Central memory CD8-positive, alpha-beta T cell (primary cell): ENCODE data around the gene MAML2.
A peak's percentile ranks its signal among the peaks of the same experiment; 100 is the strongest.

Experiments
- ATAC-seq: fragments of 150-1000 bp; cut with Tn5 transposase; replicated peaks from 2 replicates; pipeline ENCODE4 v1.10.0; 2022; ENCODE audit warnings: mild to moderate bottlenecking, moderate FRiP score, moderate number of reproducible peaks; ENCODE audit not compliant: poor library complexity, severe bottlenecking; ENCODE audit errors: extremely low read depth
- DNase-seq, 2 donors: peaks; one replicate each; pipeline ENCODE4 v3.0.0; 2021; ENCODE audit warnings: low spot score in 2 of 2
- H3K27ac Mint-ChIP-seq: one replicate; pipeline ENCODE4 v1.8.0; 2022; ENCODE audit warnings: low read depth, mild to moderate bottlenecking, moderate library complexity, mixed read lengths
- H3K27me3 Mint-ChIP-seq: one replicate; pipeline ENCODE4 v1.8.0; 2022; ENCODE audit warnings: mixed read lengths
- H3K36me3 Mint-ChIP-seq: one replicate; pipeline ENCODE4 v1.8.0; 2022; ENCODE audit warnings: mild to moderate bottlenecking, moderate library complexity, mixed read lengths; ENCODE audit not compliant: insufficient read depth
- H3K4me1 Mint-ChIP-seq: one replicate; pipeline ENCODE4 v1.8.0; 2022; ENCODE audit warnings: mixed read lengths
- H3K4me3 Mint-ChIP-seq: one replicate; pipeline ENCODE4 v1.8.0; 2022; ENCODE audit warnings: mild to moderate bottlenecking, moderate library complexity, mixed read lengths
- H3K9me3 Mint-ChIP-seq: one replicate; pipeline ENCODE4 v1.8.0; 2022; ENCODE audit warnings: mixed read lengths

The MAML2 gene

DNA sequence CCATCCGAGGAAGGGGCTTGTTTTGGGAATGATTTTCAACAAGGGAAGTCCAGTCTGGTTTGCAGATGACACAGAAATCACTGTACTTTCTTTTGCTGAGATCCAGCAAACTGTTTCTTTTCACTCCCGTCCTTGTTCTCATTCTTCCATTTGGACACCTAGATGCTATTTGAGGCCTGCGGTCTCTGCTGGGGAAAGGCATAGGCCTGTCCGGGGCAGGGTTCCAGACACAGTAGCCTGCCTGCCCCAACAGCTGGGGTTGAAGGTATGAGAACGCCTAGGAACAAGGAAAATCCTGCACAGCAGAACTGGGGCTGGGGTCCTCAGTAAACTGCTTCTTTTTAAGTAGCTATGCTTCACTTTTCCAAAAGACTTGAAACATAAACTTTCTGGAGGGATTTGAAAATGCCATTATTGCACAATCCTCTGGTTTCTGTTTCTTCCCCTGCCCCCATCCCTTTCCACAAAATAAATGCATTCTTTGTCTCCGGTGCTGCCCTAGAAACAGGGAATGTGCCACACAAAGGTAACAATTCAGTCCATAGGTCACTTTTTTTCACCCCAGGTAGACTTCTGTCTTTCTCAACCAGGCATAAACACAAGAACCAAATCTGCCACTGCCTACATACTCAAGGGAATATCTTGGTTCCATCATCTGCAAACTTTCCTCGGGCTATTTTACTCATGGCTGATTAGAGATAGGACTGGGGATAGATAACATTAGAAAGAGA is 244.3 kb downstream of the MAML2 start:
- Mint-ChIP-seq H3K27me3 (no peaks in the 10 kb centered on the region), H3K4me1 (peaks cover 28% of the 10 kb centered on the region), H3K36me3 (peaks cover 2% of the 10 kb centered on the region), H3K27ac (no peak overlapping the region), H3K4me3 (no peak overlapping the region), H3K9me3 (no peaks in the 10 kb centered on the region)
- ATAC-seq: no peak
- DNase-seq: no peak

DNA sequence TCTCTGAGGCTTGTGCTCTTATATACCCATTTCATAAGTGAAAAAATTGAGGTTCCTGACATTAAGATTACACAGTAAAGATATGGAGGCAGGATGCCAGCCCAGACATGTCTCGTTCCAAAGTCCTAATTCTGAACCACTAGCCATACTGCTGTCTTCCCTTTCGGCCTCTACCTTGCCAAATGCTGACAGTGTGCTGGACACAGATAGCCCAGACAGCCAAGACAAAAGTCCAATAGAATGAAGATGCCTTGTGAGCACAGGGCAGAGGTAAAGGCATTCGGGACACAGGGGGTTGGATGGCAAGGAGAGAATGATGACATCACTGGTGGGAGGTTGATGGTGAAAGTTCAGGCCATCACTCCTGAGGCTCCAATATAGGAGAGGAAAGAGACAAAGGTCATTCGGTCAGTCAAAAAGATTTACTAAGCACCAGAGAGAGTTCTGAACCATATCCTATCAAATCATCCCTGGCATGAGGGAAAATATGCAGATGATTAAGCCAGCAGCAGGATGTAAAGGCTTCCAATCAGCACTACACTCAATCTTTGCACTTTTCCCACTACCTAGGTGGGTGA is 245.1 kb downstream of the MAML2 start:
- Mint-ChIP-seq H3K4me1 (peaks cover 28% of the 10 kb centered on the region), H3K36me3 (peaks cover 4% of the 10 kb centered on the region), H3K27ac (peak overlapping the region; percentile 19), H3K27me3 (no peaks in the 10 kb centered on the region), H3K4me3 (no peak overlapping the region), H3K9me3 (no peaks in the 10 kb centered on the region)
- ATAC-seq (no peak), DNase-seq (no peak)

DNA sequence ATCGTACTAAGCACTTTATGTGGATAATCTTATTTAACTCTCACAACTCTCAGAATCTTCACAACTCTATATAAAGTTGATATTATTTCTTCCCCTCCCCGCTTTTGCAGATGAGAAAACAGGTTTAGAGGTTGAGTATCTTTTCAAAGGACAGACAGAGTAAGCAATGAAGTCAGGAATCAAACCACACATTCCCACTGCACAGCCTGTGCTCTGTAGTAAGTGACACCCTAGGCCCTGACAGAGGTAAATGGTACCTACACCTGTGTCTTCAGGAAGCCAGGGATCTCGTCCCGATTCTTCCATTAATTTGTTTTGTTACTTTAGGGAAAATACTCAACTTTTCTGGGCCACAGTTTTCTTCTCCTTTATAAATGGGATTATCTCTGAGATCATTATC is 246.6 kb downstream of the MAML2 start:
- Mint-ChIP-seq H3K27me3 (no peaks in the 10 kb centered on the region), H3K27ac (no peak overlapping the region), H3K4me1 (peaks cover 37% of the 10 kb centered on the region), H3K9me3 (no peaks in the 10 kb centered on the region), H3K4me3 (no peak overlapping the region), H3K36me3 (peaks cover 8% of the 10 kb centered on the region)
- DNase-seq (no peak), ATAC-seq (no peak)

DNA sequence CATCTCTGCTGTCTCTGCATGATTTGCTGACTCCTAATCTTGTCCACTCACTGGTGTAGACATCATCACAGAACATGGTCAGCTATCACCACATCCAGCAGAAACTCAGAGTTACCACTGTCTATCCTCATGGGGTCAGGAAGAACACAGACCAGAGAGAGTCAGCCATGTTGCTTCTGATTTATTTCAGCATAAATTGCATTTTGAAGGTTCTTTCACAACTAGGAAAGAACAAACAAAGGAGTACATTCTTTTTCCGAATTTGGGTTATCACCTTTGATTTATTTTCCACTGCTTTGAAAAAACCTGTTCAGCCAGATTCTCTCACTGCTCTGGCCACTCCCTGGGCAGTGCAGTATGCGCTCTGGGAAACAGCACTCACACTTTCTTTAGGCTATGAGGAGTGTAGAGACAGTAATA is 247.1 kb downstream of the MAML2 start:
- peaks cover 37% of the 10 kb centered on the region for H3K4me1 Mint-ChIP-seq

DNA sequence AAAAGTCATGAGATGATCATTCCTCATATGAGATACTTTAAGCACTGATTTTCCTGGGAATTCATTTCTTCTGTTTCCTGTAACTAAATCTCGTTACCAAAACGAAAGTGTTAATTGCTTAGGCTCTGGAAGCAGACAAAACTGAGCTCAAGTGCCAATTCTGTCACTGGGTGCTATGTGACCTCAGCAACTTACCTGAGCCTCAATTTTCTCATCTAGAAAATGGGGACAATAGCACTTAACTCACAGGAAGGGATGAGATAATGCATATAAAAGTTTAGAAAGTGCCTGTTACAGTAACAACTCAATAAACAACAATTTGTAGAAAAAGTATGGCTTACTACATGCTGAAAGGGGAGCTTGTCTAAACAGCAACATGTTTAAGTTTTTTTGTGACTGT is 248.8 kb downstream of the MAML2 start:
- DNase-seq: no peak
- Mint-ChIP-seq H3K27ac (peak overlapping the region; percentile 48), H3K4me1 (peaks cover 37% of the 10 kb centered on the region), H3K27me3 (no peaks in the 10 kb centered on the region), H3K4me3 (no peak overlapping the region), H3K36me3 (peaks cover 8% of the 10 kb centered on the region), H3K9me3 (no peaks in the 10 kb centered on the region)
- ATAC-seq: no peak

More for the DNA sequence above, 247.1 kb downstream of the MAML2 start:
- no peaks in the 10 kb centered on the region for H3K27me3 Mint-ChIP-seq
- no peak overlapping the region for H3K4me3 Mint-ChIP-seq
- H3K9me3 Mint-ChIP-seq: no peaks in the 10 kb centered on the region
- DNase-seq (no peak), ATAC-seq (no peak)
- H3K36me3 Mint-ChIP-seq: peaks cover 8% of the 10 kb centered on the region
- no peak overlapping the region for H3K27ac Mint-ChIP-seq

DNA sequence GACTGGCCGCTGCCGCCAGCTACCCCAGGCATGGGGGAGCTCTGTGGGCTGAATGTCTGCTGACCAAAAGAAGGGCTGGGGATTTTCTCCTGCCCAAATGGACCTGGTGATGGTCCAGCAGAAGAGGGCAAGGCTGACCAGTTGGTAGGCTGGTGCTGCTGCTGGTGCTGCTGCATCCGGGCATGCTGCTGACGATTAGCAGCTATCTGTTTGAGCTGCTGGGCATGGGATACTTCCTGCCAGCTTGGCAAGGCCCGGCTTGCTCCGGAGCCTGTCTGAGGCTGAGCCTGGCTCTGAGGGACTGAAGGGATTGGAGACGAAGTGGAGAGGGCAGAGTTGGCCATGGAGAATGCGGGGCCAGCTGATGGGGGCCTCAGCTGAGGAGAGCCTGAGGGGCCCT is 250.5 kb downstream of the MAML2 start:
- Mint-ChIP-seq H3K36me3 (peaks cover 8% of the 10 kb centered on the region), H3K4me1 (peaks cover 42% of the 10 kb centered on the region), H3K4me3 (no peak overlapping the region), H3K27me3 (no peaks in the 10 kb centered on the region), H3K9me3 (no peaks in the 10 kb centered on the region), H3K27ac (peak overlapping the region; percentile 48)
- DNase-seq: no peak
- ATAC-seq: no peak

DNA sequence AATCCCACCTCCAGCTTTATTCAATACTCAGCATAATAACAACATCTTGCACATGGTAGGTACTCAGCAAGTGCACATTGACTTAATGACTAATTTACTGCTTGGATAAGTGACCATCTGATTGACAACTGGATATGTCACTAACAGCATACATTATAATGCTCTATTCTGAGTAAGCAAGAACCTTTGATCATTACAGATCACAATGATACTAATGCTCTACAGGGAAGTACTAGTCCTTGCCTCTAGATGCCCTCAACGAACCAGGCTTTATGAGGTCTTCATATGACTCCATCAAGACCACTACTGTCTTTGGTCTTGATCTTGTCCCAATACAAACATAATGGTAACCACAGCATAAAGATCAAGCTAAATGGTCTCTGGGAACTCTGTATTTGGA is 251.5 kb downstream of the MAML2 start:
- Mint-ChIP-seq H3K36me3 (peaks cover 8% of the 10 kb centered on the region), H3K9me3 (no peaks in the 10 kb centered on the region), H3K4me1 (peaks cover 35% of the 10 kb centered on the region), H3K27me3 (no peaks in the 10 kb centered on the region), H3K27ac (no peak overlapping the region), H3K4me3 (no peak overlapping the region)
- DNase-seq (no peak), ATAC-seq (peak; percentile 79)

DNA sequence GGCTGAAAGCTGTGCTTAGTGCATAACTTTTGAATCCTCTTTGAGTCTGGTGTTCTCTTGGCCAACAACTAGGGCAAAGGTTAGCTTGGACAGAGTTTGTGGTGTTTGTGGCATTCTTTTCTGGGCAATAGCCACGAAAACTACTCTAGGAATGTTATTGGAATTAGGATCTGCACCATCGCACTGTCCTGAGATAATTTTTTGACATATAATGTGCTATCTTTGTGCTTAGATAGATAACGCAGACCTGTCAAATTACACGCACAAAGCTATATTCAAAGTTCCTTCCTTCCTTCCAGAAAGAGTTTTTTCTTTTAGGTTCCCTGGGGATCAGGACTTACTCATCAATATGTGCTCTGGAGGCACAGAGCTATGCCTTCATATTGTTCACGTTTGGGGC is 252.3 kb downstream of the MAML2 start:
- peaks cover 8% of the 10 kb centered on the region for H3K36me3 Mint-ChIP-seq
- no peak overlapping the region for H3K27ac Mint-ChIP-seq
- peaks cover 33% of the 10 kb centered on the region for H3K4me1 Mint-ChIP-seq
- no peak for DNase-seq
- no peak for ATAC-seq
- no peak overlapping the region for H3K4me3 Mint-ChIP-seq
- no peaks in the 10 kb centered on the region for H3K27me3 Mint-ChIP-seq
- H3K9me3 Mint-ChIP-seq: no peaks in the 10 kb centered on the region

DNA sequence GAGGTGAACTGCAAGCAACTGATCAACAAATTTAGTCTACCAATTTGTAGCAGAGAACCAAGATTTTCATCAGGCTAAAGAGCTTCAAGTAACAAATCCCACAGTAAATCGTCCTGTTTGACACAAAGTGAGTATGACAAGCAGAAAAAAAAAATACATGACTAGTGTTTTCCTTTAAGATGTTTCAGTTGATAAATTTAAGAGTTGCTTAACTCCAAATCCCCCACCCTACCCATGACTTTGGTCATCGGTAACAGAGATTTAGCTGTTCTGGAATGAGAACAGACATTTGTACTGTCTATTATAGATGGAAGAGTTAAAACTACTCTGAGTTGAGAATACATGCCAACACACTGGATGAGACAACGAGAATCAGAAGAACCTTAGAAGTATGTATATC is 254.1 kb downstream of the MAML2 start:
- DNase-seq (no peak), ATAC-seq (no peak)
- peaks cover 7% of the 10 kb centered on the region for H3K36me3 Mint-ChIP-seq
- H3K4me3 Mint-ChIP-seq: no peak overlapping the region
- no peaks in the 10 kb centered on the region for H3K27me3 Mint-ChIP-seq
- H3K27ac Mint-ChIP-seq: no peak overlapping the region
- peaks cover 17% of the 10 kb centered on the region for H3K4me1 Mint-ChIP-seq
- H3K9me3 Mint-ChIP-seq: no peaks in the 10 kb centered on the region

DNA sequence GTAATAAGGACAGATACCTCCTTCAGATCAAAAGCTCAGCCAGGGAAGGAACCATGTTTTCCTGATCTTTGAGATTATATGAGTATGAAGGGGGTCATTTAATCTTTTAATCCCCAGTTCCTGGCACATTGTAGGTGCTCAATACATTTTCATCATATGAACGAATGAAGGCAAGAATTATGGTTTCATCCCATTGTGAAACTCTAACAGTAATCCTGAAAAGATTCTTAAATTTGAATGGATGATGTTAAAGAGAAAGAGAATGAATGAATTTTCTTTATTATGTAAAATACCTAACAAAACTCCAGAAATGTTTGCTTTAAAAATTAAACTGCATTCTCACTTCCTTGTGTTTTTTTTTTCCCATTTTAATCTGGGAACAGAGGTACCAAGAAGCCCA is 256.9 kb downstream of the MAML2 start:
- DNase-seq (no peak), ATAC-seq (no peak)
- Mint-ChIP-seq H3K36me3 (no peaks in the 10 kb centered on the region), H3K27ac (no peak overlapping the region), H3K4me3 (no peak overlapping the region), H3K27me3 (no peaks in the 10 kb centered on the region), H3K4me1 (peaks cover 6% of the 10 kb centered on the region), H3K9me3 (no peaks in the 10 kb centered on the region)

DNA sequence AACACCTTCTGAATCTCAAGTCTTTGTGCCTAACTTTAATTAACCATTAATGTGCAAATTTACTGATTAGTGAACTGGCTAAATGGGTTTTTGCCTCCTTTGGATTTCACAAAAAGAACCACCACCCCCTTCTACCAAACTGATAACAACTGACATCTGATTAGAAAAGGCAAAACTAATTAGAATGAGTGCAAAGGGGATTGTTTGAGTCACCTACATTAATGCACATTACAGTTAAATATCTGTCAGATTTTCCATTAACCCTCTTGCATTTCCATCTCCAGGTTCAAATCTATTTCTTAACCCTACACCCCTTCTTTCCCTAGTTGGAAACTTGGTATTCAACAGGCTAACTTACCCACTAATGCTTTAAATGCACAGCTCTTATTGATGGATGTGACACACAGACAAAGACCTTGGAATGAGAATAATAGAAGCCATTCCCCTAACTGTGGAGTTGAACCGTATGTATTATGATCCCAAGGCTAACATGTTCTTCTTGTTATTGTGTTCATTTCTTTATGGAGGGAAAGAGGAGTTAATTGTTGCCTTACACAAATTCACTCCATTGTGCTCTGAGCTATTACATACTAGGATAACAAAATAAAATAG is 257.6 kb downstream of the MAML2 start:
- ATAC-seq: no peak
- no peak overlapping the region for H3K4me3 Mint-ChIP-seq
- H3K9me3 Mint-ChIP-seq: no peaks in the 10 kb centered on the region
- peaks cover 6% of the 10 kb centered on the region for H3K4me1 Mint-ChIP-seq
- H3K27ac Mint-ChIP-seq: no peak overlapping the region
- H3K27me3 Mint-ChIP-seq: no peaks in the 10 kb centered on the region
- no peak for DNase-seq
- no peaks in the 10 kb centered on the region for H3K36me3 Mint-ChIP-seq

DNA sequence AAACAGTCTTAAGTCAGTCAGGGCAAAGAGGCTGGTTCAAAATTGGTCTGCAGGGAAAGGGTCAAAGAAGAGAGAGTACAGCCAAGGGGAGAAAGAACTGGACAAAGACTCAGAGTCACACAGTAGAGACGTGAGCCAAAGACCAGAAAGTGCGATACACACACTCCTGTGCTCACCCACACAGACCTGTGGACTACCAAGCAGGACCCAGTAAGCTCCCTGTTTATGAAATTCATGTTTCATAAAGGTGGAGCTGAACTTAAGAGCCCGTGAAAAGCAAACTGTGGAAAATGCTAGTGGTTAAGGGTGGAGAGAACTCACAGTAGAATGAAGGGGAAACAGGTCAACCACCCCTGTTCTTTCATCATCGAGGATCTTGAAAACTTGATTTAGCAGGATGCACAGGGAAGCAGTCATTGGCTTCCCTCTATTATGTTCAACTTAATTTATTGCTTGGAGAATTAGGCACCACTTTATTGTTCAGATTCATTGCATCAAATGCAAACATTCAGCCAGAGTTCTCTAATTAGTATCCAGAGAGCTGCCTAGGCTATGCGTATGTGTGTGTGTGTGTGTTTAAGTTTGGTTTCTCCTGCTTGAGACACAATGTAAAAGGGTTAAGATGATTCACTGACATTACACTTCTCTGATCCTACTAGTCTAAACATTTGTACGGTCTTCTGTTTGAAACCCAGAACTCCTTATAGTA is 258.2 kb downstream of the MAML2 start:
- Mint-ChIP-seq H3K27me3 (no peaks in the 10 kb centered on the region), H3K9me3 (no peaks in the 10 kb centered on the region), H3K36me3 (no peaks in the 10 kb centered on the region), H3K4me3 (no peak overlapping the region), H3K4me1 (peaks cover 8% of the 10 kb centered on the region), H3K27ac (no peak overlapping the region)
- DNase-seq: no peak
- ATAC-seq: no peak

DNA sequence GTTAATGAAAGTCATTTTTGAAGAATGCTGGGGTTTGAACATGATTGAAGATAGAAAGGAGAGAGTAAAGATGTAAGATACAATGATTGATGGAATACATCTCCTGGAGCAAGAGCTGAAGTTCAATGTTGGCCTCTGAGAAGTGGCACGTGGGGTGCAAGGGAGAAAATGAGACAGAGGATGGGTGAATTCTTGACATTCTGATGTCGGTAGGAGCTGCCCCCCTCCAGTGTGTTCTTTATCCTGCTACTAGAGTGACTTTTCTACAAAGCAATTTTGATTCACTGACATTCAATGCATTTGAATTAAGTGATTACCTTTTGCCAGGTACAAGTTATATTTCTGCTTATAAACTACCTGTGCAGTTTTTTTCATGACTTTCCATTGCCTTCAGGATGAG is 260.1 kb downstream of the MAML2 start:
- H3K27me3 Mint-ChIP-seq: no peaks in the 10 kb centered on the region
- no peak for ATAC-seq
- H3K4me1 Mint-ChIP-seq: peaks cover 15% of the 10 kb centered on the region
- H3K36me3 Mint-ChIP-seq: no peaks in the 10 kb centered on the region
- H3K4me3 Mint-ChIP-seq: no peak overlapping the region
- no peak for DNase-seq
- H3K9me3 Mint-ChIP-seq: no peaks in the 10 kb centered on the region
- H3K27ac Mint-ChIP-seq: no peak overlapping the region
